Measurements from ENCODE around the gene BEND6.

GRCh38 chr6:57006101-57006500 lies 51.2 kb downstream of the BEND6 start:
- no peak for TF ChIP-seq POLR2A (IDR thresholded peaks at IDR 0.05)
- TF ChIP-seq CTCF (IDR thresholded peaks at IDR 0.05) = no peak

All from lower leg skin (tissue), 3 donors.